Measurements from ENCODE around the gene DNAI1.

Gene DNAI1

DNA sequence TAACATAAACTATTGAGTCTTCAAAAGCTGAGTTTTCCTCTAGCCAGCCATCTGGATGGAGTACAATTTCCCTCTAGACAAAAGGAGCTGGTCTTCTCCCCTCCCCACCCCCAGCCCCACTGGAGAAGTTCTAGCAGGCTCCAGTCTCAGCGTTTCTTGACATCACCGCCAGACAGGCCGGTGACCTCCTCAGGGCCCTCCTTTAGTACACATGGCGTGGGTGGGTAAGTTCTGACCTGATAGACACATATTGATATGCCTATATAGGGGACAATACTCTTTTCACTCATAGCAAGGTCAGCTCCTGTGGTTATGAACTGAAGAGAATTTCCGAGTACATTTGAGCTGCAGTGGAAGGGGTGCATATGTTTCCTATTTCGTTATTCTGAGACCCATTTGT is 27.2 kb downstream of the DNAI1 start:
- H3K27me3 Mint-ChIP-seq = peaks cover 52 to 58% of the 10 kb centered on the region in 2 donors
- H3K9me3 Mint-ChIP-seq = no peaks in the 10 kb centered on the region
- H3K4me3 Mint-ChIP-seq = no peak overlapping the region
- ATAC-seq (replicated peaks) (no peak), DNase-seq (no peak)
- no peaks in the 10 kb centered on the region for H3K36me3 Mint-ChIP-seq (ENCODE audit: insufficient read depth)
- H3K4me1 Mint-ChIP-seq (ENCODE audit: low read depth in 2 of 2) = no peaks in the 10 kb centered on the region
- no peak overlapping the region for H3K27ac Mint-ChIP-seq

DNA sequence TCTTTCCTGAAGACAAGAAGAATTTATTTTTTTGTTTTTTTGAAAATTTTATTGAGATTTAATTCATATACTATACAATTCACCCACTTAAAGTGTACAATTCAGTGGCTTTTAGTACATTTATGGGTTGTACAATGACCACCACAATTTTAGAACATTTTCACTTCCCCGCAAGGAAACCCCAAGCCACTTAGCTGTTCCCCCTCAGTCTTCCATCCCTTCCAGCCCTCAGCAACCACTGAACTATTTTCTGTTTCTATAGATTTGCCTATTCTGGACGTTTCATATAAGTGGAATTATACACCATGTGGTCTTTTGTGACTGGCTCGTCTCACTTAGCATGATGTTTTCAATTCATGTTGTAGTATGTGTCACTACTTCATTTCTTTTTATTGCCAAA is 28.0 kb downstream of the DNAI1 start:
- H3K27ac Mint-ChIP-seq = no peak overlapping the region
- no peaks in the 10 kb centered on the region for H3K9me3 Mint-ChIP-seq
- no peaks in the 10 kb centered on the region for H3K36me3 Mint-ChIP-seq (ENCODE audit: insufficient read depth)
- DNase-seq = no peak
- peaks cover 54 to 61% of the 10 kb centered on the region in 2 donors for H3K27me3 Mint-ChIP-seq
- no peak overlapping the region for H3K4me3 Mint-ChIP-seq
- no peaks in the 10 kb centered on the region for H3K4me1 Mint-ChIP-seq (ENCODE audit: low read depth in 2 of 2)
- no peak for ATAC-seq (replicated peaks)

DNA sequence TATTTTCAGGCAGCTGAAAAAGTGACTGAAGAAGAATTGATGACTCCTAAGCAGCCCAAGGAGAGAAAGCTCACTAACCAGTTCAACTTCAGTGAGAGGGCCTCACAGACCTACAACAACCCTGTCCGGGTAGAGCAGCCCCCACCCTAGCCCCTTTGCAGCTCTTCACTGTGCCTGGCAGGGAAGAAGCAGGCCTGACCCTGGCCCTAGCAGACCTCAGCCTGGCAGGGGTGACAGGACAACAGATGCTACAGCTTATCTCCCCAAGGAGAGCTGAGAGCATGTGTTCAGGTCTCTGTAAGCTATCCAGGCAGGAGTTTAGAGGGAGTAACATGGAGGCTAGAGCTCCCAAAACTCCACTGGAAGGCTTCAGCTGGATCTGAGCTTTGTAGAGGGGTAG is 31.8 kb downstream of the DNAI1 start:
- peaks cover 0 to 1% of the 10 kb centered on the region in 2 donors for H3K9me3 Mint-ChIP-seq
- H3K27me3 Mint-ChIP-seq = peaks cover 65 to 86% of the 10 kb centered on the region in 2 donors
- H3K4me1 Mint-ChIP-seq (ENCODE audit: low read depth in 2 of 2) = no peaks in the 10 kb centered on the region
- ATAC-seq (replicated peaks) = no peak
- H3K4me3 Mint-ChIP-seq = no peak overlapping the region
- H3K36me3 Mint-ChIP-seq (ENCODE audit: insufficient read depth) = no peaks in the 10 kb centered on the region
- DNase-seq = no peak
- no peak overlapping the region for H3K27ac Mint-ChIP-seq

DNA sequence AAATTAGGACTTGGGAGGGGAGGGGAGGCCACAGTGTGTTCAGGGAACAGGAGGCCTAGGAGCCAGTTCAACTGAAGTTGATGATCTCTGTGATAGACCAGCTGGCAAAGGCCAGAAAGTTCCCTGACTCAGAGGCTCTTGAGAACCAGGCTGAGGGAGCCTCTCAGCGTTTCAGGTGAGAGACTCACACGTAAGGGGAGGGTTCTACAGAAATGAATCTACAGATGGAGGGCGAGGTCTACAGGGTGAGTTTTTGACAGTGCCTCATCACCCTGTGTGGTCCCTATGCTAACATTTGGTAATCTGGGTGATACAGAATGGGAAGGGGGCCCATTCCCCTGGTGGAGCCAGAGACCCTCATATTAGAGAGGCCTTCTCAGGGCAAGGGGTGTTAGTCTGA is 32.2 kb downstream of the DNAI1 start:
- Mint-ChIP-seq H3K4me1 (ENCODE audit: low read depth in 2 of 2) (no peaks in the 10 kb centered on the region), H3K27me3 (peaks cover 62 to 85% of the 10 kb centered on the region in 2 donors), H3K36me3 (ENCODE audit: insufficient read depth) (no peaks in the 10 kb centered on the region), H3K4me3 (no peak overlapping the region), H3K9me3 (peaks cover 0 to 1% of the 10 kb centered on the region in 2 donors), H3K27ac (no peak overlapping the region)
- no peak for ATAC-seq (replicated peaks)
- DNase-seq = no peak

DNA sequence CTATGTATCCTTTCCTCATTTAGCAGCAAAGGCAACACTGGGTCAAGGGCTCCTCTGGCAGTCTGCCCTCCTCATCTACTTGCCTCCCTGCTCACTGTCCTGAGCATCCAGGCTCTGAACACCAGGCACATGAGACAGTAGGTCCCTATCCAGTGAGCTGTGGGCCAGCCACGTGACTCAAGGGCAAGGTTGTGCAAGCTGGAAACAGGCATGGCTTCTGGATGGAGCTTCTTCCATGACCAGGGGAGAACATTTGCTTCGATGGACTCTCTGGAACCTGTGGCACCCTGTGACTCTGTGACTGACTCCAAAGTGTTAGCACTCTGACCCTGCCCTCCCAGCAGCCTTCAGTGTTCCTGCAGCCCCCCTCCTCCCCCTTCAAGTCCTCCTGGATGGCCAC is 33.0 kb downstream of the DNAI1 start:
- H3K36me3 Mint-ChIP-seq (ENCODE audit: insufficient read depth) = no peaks in the 10 kb centered on the region
- no peak overlapping the region for H3K4me3 Mint-ChIP-seq
- no peak overlapping the region for H3K27ac Mint-ChIP-seq
- H3K4me1 Mint-ChIP-seq (ENCODE audit: low read depth in 2 of 2) = no peaks in the 10 kb centered on the region
- H3K9me3 Mint-ChIP-seq = peaks cover 0 to 1% of the 10 kb centered on the region in 2 donors
- DNase-seq = no peak
- no peak for ATAC-seq (replicated peaks)
- peaks cover 59 to 85% of the 10 kb centered on the region in 2 donors for H3K27me3 Mint-ChIP-seq

DNA sequence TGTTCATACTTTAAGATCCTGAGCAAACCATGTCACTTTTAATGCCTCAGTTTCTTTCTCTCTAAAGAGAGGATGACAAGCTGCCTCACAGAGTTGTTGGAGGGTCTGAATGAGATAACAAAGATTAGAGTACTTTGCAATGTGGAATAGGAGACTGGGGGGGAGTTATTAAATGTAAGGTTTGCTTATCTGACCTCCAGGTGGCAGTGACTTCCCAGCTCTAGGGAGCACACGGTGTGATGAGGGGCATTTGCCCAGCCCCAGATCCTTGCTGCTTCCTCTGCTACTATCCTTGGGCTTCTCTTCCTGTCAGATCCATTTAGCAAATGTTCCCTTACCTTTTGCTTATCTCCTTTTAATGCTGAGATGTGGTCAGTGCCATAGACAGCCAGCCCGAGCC is 33.4 kb downstream of the DNAI1 start:
- H3K4me3 Mint-ChIP-seq = no peak overlapping the region
- no peak overlapping the region for H3K27ac Mint-ChIP-seq
- H3K4me1 Mint-ChIP-seq (ENCODE audit: low read depth in 2 of 2) = no peaks in the 10 kb centered on the region
- DNase-seq (no peak), ATAC-seq (replicated peaks) (no peak)
- H3K27me3 Mint-ChIP-seq = peaks cover 56 to 84% of the 10 kb centered on the region in 2 donors
- no peaks in the 10 kb centered on the region for H3K36me3 Mint-ChIP-seq (ENCODE audit: insufficient read depth)
- H3K9me3 Mint-ChIP-seq = peaks cover 0 to 1% of the 10 kb centered on the region in 2 donors

DNA sequence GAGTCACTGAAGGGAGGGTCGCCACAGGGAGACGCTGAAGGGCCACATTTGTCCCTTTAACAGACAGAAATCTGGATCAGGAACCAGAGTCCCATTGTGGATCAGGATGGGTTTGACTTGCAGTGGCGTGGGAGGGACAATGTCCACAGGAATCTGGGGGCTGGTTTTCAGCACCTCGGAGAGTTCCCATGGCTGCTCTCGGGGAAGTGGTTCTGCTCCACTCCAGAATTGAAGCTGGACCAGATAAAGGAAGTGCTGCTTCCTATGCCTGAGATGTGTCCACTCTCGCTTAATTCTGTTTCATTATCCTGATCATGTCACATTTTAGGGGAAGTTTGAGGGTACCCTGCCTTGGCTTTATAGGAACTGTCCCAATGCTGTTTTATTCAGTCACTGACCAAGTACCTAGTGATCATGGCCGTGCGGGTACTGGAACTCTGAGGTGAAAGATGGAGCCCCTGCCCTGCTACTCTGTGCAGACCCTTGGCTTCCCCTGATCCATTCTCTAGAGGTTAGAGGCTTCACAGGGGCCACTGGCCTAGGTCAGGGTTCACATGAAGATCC is 35.4 kb downstream of the DNAI1 start:
- Mint-ChIP-seq H3K4me1 (ENCODE audit: low read depth in 2 of 2) (no peaks in the 10 kb centered on the region), H3K27ac (no peak overlapping the region), H3K4me3 (no peak overlapping the region), H3K36me3 (ENCODE audit: insufficient read depth) (no peaks in the 10 kb centered on the region), H3K9me3 (peaks cover 0 to 1% of the 10 kb centered on the region in 2 donors), H3K27me3 (peaks cover 39 to 73% of the 10 kb centered on the region in 2 donors)
- peak in 2 of 3 experiments; percentile 9 to 15 for DNase-seq
- no peak for ATAC-seq (replicated peaks)

DNA sequence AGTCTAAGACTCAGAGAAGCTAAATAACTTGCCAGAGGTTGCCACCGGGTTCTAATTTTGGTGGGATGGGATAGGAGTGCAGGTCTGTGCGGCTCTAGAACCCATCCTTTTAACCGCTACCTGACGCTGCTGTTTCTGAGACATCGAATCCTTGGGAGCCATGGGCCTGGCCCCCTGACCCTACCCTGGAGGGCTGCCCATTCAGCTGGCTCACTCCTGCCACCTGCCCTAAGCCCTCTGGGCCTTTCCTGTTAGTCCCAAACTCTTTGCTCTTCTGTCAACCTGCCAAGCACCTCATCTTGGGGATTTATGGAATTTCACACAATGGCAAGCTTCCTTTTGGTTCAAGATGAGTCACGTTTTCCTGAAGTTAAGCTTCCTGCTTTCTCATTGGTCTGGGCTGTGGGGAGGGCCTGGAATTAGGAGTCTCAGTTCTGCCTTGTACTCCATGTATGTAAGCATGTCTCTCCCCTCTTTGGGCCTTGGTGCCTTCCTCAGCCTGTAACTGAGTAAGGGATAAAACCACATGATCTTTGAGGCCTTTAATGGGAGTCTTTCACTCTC is 37.6 kb downstream of the DNAI1 start:
- no peaks in the 10 kb centered on the region for H3K4me1 Mint-ChIP-seq (ENCODE audit: low read depth in 2 of 2)
- no peaks in the 10 kb centered on the region for H3K36me3 Mint-ChIP-seq (ENCODE audit: insufficient read depth)
- no peak overlapping the region for H3K27ac Mint-ChIP-seq
- ATAC-seq (replicated peaks) (no peak), DNase-seq (no peak)
- no peak overlapping the region for H3K4me3 Mint-ChIP-seq
- peaks cover 21 to 57% of the 10 kb centered on the region in 2 donors for H3K27me3 Mint-ChIP-seq
- peaks cover 0 to 1% of the 10 kb centered on the region in 2 donors for H3K9me3 Mint-ChIP-seq

DNA sequence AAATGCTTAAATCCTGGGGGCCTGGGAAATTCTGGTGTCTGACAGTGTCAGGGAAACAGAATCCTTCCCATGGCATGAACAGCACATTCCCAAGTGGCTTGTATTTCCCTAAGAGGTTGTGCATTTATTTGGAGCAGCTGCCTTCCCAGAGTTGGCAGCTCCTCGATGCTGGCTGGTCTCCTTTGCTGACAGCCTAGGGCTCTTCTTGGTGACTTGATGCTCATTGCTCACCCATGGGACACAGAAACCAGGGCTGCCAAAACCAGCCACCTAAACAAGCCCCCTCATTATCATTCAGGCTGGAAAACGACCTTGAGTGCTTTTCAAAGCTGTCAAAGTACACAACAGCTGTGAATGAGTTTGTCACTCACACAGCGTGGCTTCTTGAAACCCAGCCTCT is 39.9 kb downstream of the DNAI1 start:
- Mint-ChIP-seq H3K36me3 (ENCODE audit: insufficient read depth) (no peaks in the 10 kb centered on the region), H3K9me3 (peaks cover 0 to 1% of the 10 kb centered on the region in 2 donors), H3K27me3 (peaks cover 4 to 37% of the 10 kb centered on the region in 2 donors), H3K4me1 (ENCODE audit: low read depth in 2 of 2) (no peaks in the 10 kb centered on the region), H3K4me3 (no peak overlapping the region), H3K27ac (no peak overlapping the region)
- ATAC-seq (replicated peaks) = no peak
- no peak for DNase-seq

DNA sequence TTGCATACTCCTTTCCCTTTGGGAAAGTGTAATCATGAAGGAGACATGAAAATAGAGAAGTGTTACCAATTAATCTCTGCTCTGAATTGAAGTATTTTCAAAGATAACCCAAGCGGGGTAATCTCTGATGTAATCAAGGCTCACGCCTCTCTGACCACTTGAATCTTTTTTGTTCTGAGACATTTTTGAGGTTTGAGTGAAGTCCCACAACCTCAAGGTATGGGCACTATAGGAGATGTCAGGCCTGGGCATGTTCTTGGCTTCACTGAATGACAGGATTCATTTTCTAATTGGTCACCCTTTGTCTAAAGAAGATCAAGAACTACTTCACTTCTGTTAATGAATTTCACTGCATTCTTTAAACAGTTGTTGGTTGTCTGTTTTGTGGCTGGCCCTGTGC is 40.5 kb downstream of the DNAI1 start:
- Mint-ChIP-seq H3K27me3 (peaks cover 0 to 37% of the 10 kb centered on the region in 2 donors), H3K4me1 (ENCODE audit: low read depth in 2 of 2) (no peaks in the 10 kb centered on the region), H3K4me3 (no peak overlapping the region), H3K27ac (no peak overlapping the region), H3K36me3 (ENCODE audit: insufficient read depth) (no peaks in the 10 kb centered on the region), H3K9me3 (no peaks in the 10 kb centered on the region)
- no peak for ATAC-seq (replicated peaks)
- no peak for DNase-seq

DNA sequence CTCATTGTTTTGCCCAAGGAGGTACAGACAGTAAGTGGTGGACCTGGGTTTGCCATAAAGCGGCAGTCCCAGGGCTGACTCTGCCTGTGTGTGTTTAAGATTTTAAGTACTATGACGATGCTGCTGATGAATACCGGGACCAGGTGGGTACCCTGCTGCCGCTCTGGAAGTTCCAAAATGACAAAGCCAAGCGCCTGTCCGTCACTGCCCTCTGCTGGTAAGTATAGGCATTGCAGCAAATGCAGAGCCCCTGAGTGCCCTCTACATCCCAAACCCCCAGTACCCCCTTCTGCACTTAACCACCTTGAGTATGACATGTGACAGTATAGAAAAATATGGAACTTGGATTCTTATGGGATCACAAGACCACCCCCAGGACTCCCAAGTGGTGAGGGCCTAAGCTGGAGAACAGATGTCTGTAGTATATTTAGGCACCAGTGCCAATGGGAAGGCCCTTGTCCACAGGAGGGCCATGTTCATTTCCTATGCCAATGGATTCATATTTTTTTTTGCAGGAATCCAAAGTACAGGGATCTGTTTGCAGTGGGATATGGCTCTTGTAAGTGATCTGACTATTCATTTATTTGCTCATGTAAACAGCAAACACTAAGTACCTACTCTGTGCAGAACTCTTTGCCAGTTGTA is 42.1 kb downstream of the DNAI1 start:
- DNase-seq = peak; percentile 72 to 78 (median 73)

DNA sequence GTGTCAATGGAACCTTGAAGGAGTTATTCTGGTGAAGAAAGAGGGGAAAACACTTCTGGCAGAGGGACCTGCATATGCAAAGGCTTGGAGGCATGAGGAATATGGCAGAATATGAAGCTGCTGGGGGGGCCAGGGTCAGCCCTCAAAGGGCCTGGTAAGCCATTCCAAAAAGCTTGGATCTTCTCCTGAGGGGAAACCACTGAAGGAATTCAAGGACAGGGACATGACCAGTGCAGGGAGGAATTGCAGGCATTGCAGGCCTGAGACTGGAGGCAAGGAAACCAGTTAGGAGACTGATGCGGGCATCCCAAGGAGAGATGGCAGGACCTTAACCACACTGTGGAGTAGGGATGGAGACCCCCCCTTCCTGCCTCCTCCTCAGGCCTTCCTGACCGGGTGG is 42.8 kb downstream of the DNAI1 start:
- Mint-ChIP-seq H3K4me1 (ENCODE audit: low read depth in 2 of 2) (no peaks in the 10 kb centered on the region), H3K4me3 (no peak overlapping the region), H3K27ac (no peak overlapping the region), H3K36me3 (ENCODE audit: insufficient read depth) (no peaks in the 10 kb centered on the region), H3K9me3 (no peaks in the 10 kb centered on the region), H3K27me3 (peaks cover 6 to 48% of the 10 kb centered on the region in 2 donors)
- ATAC-seq (replicated peaks) (no peak), DNase-seq (no peak)

More for the DNA sequence above, 42.1 kb downstream of the DNAI1 start:
- no peaks in the 10 kb centered on the region for H3K9me3 Mint-ChIP-seq
- H3K4me1 Mint-ChIP-seq (ENCODE audit: low read depth in 2 of 2) = no peaks in the 10 kb centered on the region
- no peaks in the 10 kb centered on the region for H3K36me3 Mint-ChIP-seq (ENCODE audit: insufficient read depth)
- peak; percentile 78 for ATAC-seq (replicated peaks)
- peaks cover 6 to 42% of the 10 kb centered on the region in 2 donors for H3K27me3 Mint-ChIP-seq
- no peak overlapping the region for H3K4me3 Mint-ChIP-seq
- no peak overlapping the region for H3K27ac Mint-ChIP-seq

DNA sequence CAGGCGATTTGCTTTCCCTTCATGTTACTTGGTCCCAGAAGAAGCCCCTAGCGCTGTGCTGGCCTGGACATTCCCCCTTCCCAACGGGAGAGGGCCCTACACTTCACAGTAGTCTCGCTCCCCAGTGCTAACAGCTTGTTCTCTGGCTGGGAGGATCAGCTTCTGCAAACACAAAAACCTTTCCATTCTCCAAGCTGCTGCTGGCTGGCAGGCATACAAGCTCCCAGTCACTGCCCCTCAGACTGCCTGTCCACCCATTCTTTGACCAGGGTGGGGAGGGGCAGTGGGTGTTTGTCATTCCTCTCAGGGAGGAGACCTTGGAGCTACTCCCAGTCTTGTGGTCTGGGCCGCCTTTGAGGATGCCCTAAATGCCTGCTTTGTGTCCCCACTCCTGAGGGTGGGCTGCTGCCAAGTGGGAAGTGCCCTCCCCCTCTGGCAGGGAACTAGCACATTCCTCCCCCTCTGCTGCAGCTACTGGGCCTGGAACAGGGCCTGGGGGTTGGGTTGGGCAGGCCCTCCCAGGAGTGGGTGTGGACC is 43.4 kb downstream of the DNAI1 start:
- H3K36me3 Mint-ChIP-seq (ENCODE audit: insufficient read depth) = no peaks in the 10 kb centered on the region
- DNase-seq (no peak), ATAC-seq (replicated peaks) (no peak)
- H3K27ac Mint-ChIP-seq = no peak overlapping the region
- peaks cover 6 to 47% of the 10 kb centered on the region in 2 donors for H3K27me3 Mint-ChIP-seq
- H3K4me3 Mint-ChIP-seq = no peak overlapping the region
- H3K4me1 Mint-ChIP-seq (ENCODE audit: low read depth in 2 of 2) = no peaks in the 10 kb centered on the region
- no peaks in the 10 kb centered on the region for H3K9me3 Mint-ChIP-seq

DNA sequence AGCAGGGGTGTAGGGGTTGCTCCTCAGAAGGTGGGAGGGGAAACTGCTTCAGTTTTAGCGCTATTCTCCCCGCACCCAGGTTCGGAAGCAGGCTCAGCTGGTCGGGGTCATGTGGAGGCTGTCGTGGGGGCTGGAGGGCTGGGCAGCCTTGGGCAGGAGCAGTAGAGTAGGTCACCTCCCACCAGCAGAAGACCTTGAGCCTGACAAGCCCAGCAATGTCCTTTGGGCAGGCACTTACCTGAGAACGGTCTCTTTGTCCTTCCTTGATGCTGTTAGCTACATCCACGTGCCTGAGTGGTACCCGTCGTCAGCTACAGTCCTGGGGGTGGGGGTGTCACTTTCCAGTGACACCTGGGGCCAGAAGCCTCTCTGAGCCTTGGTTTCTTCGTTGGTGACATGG is 43.9 kb downstream of the DNAI1 start:
- Mint-ChIP-seq H3K36me3 (ENCODE audit: insufficient read depth) (no peaks in the 10 kb centered on the region), H3K4me3 (no peak overlapping the region), H3K27ac (no peak overlapping the region), H3K9me3 (no peaks in the 10 kb centered on the region), H3K27me3 (peaks cover 6 to 42% of the 10 kb centered on the region in 2 donors), H3K4me1 (ENCODE audit: low read depth in 2 of 2) (no peaks in the 10 kb centered on the region)
- ATAC-seq (replicated peaks) (no peak), DNase-seq (no peak)
